HepG2 (cell line): Measurements from ENCODE around the gene ALPL. TPM values are rescaled to one million over a fixed set of nuclear protein-coding genes. Genes with fewer than 3 reads are reported as not detected.

Source experiments
- FOXA1 ChIP-seq, 2 experiments: fragments of 450-650 bp in 1 of 2; sonication (generic) in 1 of 2; formaldehyde crosslinking in 1 of 2; IDR thresholded peaks; 2 replicates each; pipeline versions ENCODE4 v1.4.0 to v1.6.1; 2016 to 2020; ENCODE audit warnings: missing genetic modification reagents in 1 of 2
- FOXC1 ChIP-seq: sonication (generic); formaldehyde crosslinking; IDR thresholded peaks from 2 replicates; pipeline ENCODE4 v1.8.0; 2022; ENCODE audit warnings: mild to moderate bottlenecking, missing genetic modification reagents, borderline replicate concordance
- KDM3A ChIP-seq: IDR thresholded peaks from 2 replicates; pipeline ENCODE4 v1.6.1; 2018; ENCODE audit warnings: low read depth, missing compliant biosample characterization
- MATR3 ChIP-seq: sonication (generic); formaldehyde crosslinking; IDR thresholded peaks from 2 replicates; pipeline ENCODE4 v1.4.0; 2020; ENCODE audit warnings: missing genetic modification reagents
- MTF1 ChIP-seq: sonication (generic); formaldehyde crosslinking; IDR thresholded peaks from 2 replicates; pipeline ENCODE4 v1.5.0; 2020; ENCODE audit warnings: missing genetic modification reagents
- MTF2 ChIP-seq: sonication (generic); formaldehyde crosslinking; IDR thresholded peaks from 2 replicates; pipeline ENCODE4 v1.5.0; 2020; ENCODE audit warnings: missing genetic modification reagents, borderline replicate concordance
- MZF1 ChIP-seq: sonication (generic); formaldehyde crosslinking; IDR thresholded peaks from 2 replicates; pipeline ENCODE4 v1.8.1; 2023; ENCODE audit warnings: mild to moderate bottlenecking, missing genetic modification reagents, borderline replicate concordance
- NRL ChIP-seq: sonication (generic); formaldehyde crosslinking; IDR thresholded peaks from 2 replicates; pipeline ENCODE4 v1.5.0; 2020; ENCODE audit warnings: missing genetic modification reagents, mild to moderate bottlenecking, moderate library complexity, borderline replicate concordance
- POLR2A ChIP-seq, 2 experiments: IDR thresholded peaks; 2 replicates each; pipeline ENCODE4 v1.6.1; 2011; ENCODE audit warnings: low read depth in 2 of 2, low read length in 2 of 2, mild to moderate bottlenecking in 1 of 2, moderate library complexity in 1 of 2; ENCODE audit not compliant: insufficient read depth in 1 of 2
- RFX3 ChIP-seq: IDR thresholded peaks from 2 replicates; pipeline ENCODE4 v1.6.1; 2016; ENCODE audit warnings: missing biosample characterization, missing genetic modification reagents
- RFXANK ChIP-seq: IDR thresholded peaks from 2 replicates; pipeline ENCODE4 v1.6.1; 2016
- SATB2 ChIP-seq: sonication (generic); formaldehyde crosslinking; IDR thresholded peaks from 2 replicates; pipeline ENCODE4 v1.5.0; 2020; ENCODE audit warnings: missing genetic modification reagents
- SIN3B ChIP-seq: fragments of 150-350 bp; IDR thresholded peaks from 2 replicates; pipeline ENCODE4 v1.6.1; 2014; ENCODE audit warnings: low read length
- TBX3 ChIP-seq: fragments of 450-650 bp; IDR thresholded peaks from 2 replicates; pipeline ENCODE4 v1.6.1; 2017; ENCODE audit warnings: antibody characterized with exemption, mild to moderate bottlenecking, inconsistent platforms, borderline replicate concordance
- ZFP36 ChIP-seq: fragments of 150-350 bp; IDR thresholded peaks from 2 replicates; pipeline ENCODE4 v1.6.1; 2018; ENCODE audit warnings: borderline replicate concordance, low read length, low read depth; ENCODE audit not compliant: partially characterized antibody
- ZNF235 ChIP-seq: sonication (generic); formaldehyde crosslinking; IDR thresholded peaks from 2 replicates; pipeline ENCODE4 v1.8.1; 2023; ENCODE audit warnings: mild to moderate bottlenecking, missing genetic modification reagents, borderline replicate concordance
- ZNF33B ChIP-seq: sonication (generic); formaldehyde crosslinking; IDR thresholded peaks from 2 replicates; pipeline ENCODE4 v1.5.1; 2020; ENCODE audit warnings: mild to moderate bottlenecking, missing genetic modification reagents
- ZNF441 ChIP-seq: sonication (generic); formaldehyde crosslinking; IDR thresholded peaks from 2 replicates; pipeline ENCODE4 v1.7.0; 2021; ENCODE audit warnings: missing genetic modification reagents, borderline replicate concordance
- ZNF629 ChIP-seq: sonication (generic); formaldehyde crosslinking; conservative IDR thresholded peaks from 2 replicates; pipeline ENCODE4 v1.5.0; 2020; ENCODE audit warnings: missing genetic modification reagents
- ZNF724P ChIP-seq: sonication (generic); formaldehyde crosslinking; IDR thresholded peaks from 2 replicates; pipeline ENCODE4 v1.8.0; 2022; ENCODE audit warnings: missing genetic modification reagents, borderline replicate concordance
- ZNF891 ChIP-seq: sonication (generic); formaldehyde crosslinking; IDR thresholded peaks from 2 replicates; pipeline ENCODE4 v1.5.0; 2020; ENCODE audit warnings: mild to moderate bottlenecking, missing genetic modification reagents
- polyA plus RNA-seq, 8 experiments: library from polyadenylated mRNA; depleted of rRNA in 3 of 8; stranded (reverse) in 7 of 8; unstranded in 1 of 8; fragments of >200 nt; fragmentation: Illumina TruSeq in 4 of 8; extraction: Trizol in 4 of 8; gene quantifications; 2 replicates each; pipeline versions ENCODE4 v1.2.1 to v1.2.3, GENCODE V29; 2011 to 2016; ENCODE audit warnings: low read depth in 4 of 8, missing spikeins in 1 of 8, mixed read lengths in 1 of 8; ENCODE audit not compliant: insufficient read depth in 1 of 8
- total RNA-seq, 5 experiments: library from RNA; depleted of rRNA; stranded (reverse); fragments of >200 nt; fragmentation: Illumina TruSeq; extraction: Trizol; gene quantifications; 2 replicates each; pipeline ENCODE4 v1.2.3, GENCODE V29; 2016; ENCODE audit warnings: low read depth in 1 of 5
- TF ChIP-seq, protein P1 (sequence below): sonication (generic); formaldehyde crosslinking; IDR thresholded peaks from 2 replicates; pipeline ENCODE4 v1.4.0; 2020; ENCODE audit warnings: missing genetic modification reagents, borderline replicate concordance
- TF ChIP-seq, protein P2 (sequence below): sonication (generic); formaldehyde crosslinking; IDR thresholded peaks from 2 replicates; pipeline ENCODE4 v1.4.0; 2020; ENCODE audit warnings: mild to moderate bottlenecking, low read depth, missing genetic modification reagents
- TF ChIP-seq, protein P3 (sequence below): IDR thresholded peaks from 2 replicates; pipeline ENCODE4 v1.6.1; 2016; ENCODE audit warnings: mild to moderate bottlenecking

ALPL gene
- total and polyA plus RNA-seq, 2 of the 13 experiments (the other 11 are each of a cell fraction or from before 2014, with no cell fraction given): 0.12 TPM; not detected in 1

DNA sequence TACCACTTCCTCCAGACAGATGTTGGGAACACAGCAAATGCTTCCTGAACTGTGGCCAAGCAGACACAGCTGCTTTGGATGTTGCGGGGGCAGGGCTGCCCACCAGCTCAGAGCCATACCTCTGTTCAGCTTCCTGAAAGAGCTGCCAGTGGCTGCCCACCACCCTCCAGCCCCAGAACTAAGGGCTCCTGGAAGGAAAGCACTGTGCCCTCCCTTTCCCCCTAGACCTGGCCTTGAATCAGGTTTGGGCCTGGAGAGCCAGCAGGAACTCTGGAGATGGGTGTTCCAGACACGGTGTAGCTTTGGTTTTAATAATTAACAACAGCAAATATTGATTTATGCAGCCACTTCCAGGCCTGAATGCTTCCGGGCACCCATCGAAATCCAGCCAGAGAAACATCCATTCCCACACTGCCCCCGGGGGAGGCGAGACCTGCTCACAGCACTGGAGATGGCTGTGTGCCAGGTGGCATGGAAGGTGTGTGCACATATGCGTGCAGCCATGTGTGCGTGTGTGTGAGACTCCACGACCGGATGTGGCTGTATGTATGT lies 114.3 kb downstream of the ALPL start (continued):
- TF ChIP-seq MZF1 (CRISPR knock-in tag): no peak
- no peak for TF ChIP-seq ZFP36
- TF ChIP-seq, protein P1, sequence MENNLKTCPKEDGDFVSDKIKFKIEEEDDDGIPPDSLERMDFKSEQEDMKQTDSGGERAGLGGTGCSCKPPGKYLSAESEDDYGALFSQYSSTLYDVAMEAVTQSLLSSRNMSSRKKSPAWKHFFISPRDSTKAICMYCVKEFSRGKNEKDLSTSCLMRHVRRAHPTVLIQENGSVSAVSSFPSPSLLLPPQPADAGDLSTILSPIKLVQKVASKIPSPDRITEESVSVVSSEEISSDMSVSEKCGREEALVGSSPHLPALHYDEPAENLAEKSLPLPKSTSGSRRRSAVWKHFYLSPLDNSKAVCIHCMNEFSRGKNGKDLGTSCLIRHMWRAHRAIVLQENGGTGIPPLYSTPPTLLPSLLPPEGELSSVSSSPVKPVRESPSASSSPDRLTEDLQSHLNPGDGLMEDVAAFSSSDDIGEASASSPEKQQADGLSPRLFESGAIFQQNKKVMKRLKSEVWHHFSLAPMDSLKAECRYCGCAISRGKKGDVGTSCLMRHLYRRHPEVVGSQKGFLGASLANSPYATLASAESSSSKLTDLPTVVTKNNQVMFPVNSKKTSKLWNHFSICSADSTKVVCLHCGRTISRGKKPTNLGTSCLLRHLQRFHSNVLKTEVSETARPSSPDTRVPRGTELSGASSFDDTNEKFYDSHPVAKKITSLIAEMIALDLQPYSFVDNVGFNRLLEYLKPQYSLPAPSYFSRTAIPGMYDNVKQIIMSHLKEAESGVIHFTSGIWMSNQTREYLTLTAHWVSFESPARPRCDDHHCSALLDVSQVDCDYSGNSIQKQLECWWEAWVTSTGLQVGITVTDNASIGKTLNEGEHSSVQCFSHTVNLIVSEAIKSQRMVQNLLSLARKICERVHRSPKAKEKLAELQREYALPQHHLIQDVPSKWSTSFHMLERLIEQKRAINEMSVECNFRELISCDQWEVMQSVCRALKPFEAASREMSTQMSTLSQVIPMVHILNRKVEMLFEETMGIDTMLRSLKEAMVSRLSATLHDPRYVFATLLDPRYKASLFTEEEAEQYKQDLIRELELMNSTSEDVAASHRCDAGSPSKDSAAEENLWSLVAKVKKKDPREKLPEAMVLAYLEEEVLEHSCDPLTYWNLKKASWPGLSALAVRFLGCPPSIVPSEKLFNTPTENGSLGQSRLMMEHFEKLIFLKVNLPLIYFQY (CRISPR knock-in tag): peak; percentile 71; the same call in 1 of the 2 replicates
- no peak for TF ChIP-seq FOXA1 (IDR thresholded peaks at IDR 0.05)
- TF ChIP-seq FOXA1 (CRISPR knock-in tag; IDR thresholded peaks at IDR 0.05): peak; percentile 72
- no peak; the same call in 1 of the 2 replicates for TF ChIP-seq ZNF441
- no peak for TF ChIP-seq RFX3
- TF ChIP-seq, protein P2, sequence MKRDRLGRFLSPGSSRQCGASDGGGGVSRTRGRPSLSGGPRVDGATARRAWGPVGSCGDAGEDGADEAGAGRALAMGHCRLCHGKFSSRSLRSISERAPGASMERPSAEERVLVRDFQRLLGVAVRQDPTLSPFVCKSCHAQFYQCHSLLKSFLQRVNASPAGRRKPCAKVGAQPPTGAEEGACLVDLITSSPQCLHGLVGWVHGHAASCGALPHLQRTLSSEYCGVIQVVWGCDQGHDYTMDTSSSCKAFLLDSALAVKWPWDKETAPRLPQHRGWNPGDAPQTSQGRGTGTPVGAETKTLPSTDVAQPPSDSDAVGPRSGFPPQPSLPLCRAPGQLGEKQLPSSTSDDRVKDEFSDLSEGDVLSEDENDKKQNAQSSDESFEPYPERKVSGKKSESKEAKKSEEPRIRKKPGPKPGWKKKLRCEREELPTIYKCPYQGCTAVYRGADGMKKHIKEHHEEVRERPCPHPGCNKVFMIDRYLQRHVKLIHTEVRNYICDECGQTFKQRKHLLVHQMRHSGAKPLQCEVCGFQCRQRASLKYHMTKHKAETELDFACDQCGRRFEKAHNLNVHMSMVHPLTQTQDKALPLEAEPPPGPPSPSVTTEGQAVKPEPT: no peak
- no peak for TF ChIP-seq NRL (CRISPR knock-in tag)
- no peak for TF ChIP-seq MATR3
- no peak for TF ChIP-seq ZNF235 (CRISPR knock-in tag)
- no peak for TF ChIP-seq ZNF629 (CRISPR knock-in tag)
- no peak for TF ChIP-seq MTF2 (CRISPR knock-in tag)
- TF ChIP-seq SATB2 (CRISPR knock-in tag): no peak
- no peak for TF ChIP-seq RFXANK (CRISPR knock-in tag)
- no peak; the same call in 1 of the 2 replicates for TF ChIP-seq ZNF891 (CRISPR knock-in tag)
- no peak for TF ChIP-seq SIN3B
- TF ChIP-seq FOXC1 (CRISPR knock-in tag): no peak
- peak; percentile 70; the same call in 1 of the 2 replicates for TF ChIP-seq TBX3
- no peak for TF ChIP-seq KDM3A (CRISPR knock-in tag)
- TF ChIP-seq ZNF33B (CRISPR knock-in tag): no peak
- no peak for TF ChIP-seq MTF1 (CRISPR knock-in tag)
- TF ChIP-seq, protein P3, sequence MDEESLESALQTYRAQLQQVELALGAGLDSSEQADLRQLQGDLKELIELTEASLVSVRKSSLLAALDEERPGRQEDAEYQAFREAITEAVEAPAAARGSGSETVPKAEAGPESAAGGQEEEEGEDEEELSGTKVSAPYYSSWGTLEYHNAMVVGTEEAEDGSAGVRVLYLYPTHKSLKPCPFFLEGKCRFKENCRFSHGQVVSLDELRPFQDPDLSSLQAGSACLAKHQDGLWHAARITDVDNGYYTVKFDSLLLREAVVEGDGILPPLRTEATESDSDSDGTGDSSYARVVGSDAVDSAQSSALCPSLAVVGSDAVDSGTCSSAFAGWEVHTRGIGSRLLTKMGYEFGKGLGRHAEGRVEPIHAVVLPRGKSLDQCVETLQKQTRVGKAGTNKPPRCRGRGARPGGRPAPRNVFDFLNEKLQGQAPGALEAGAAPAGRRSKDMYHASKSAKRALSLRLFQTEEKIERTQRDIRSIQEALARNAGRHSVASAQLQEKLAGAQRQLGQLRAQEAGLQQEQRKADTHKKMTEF (CRISPR knock-in tag): peak; percentile 77
- TF ChIP-seq ZNF724P (CRISPR knock-in tag): no peak
- no peak for TF ChIP-seq POLR2A (IDR thresholded peaks at IDR 0.05; ENCODE audit: insufficient read depth in 1 of 2, low read depth in 2 of 2, low read length in 2 of 2)
